ENCODE results near the gene ARID4B.
A peak's percentile ranks its signal among the peaks of the same experiment; 100 is the strongest.

- TF ChIP-seq, protein P1, sequence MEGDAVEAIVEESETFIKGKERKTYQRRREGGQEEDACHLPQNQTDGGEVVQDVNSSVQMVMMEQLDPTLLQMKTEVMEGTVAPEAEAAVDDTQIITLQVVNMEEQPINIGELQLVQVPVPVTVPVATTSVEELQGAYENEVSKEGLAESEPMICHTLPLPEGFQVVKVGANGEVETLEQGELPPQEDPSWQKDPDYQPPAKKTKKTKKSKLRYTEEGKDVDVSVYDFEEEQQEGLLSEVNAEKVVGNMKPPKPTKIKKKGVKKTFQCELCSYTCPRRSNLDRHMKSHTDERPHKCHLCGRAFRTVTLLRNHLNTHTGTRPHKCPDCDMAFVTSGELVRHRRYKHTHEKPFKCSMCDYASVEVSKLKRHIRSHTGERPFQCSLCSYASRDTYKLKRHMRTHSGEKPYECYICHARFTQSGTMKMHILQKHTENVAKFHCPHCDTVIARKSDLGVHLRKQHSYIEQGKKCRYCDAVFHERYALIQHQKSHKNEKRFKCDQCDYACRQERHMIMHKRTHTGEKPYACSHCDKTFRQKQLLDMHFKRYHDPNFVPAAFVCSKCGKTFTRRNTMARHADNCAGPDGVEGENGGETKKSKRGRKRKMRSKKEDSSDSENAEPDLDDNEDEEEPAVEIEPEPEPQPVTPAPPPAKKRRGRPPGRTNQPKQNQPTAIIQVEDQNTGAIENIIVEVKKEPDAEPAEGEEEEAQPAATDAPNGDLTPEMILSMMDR (IDR thresholded peaks at IDR 0.05), result 0 out of 2 replicates have a peak, but pooled peaks have one; percentile 22
- no peak for TF ChIP-seq ZFX (IDR thresholded peaks at IDR 0.05; ENCODE audit: borderline replicate concordance)
Observed at GRCh38 chr1:235367000-235367908, 39.3 kb upstream of the ARID4B start, which contains the start of gene TBCE.
